ENCODE data around the gene MAPK9. TPM values are rescaled to one million over a fixed set of nuclear protein-coding genes. Genes with fewer than 3 reads are reported as not detected.

Gene MAPK9
- 47.5 TPM for total RNA-seq

GRCh38 chr5:180291943-180292831 lies at the start of gene MAPK9:
TSS of gene MAPK9 (minus strand) at chr5:180292083. CDS start at chr5:180280561, 11,522 bp downstream.

GRCh38 chr5:180209137-180209581 lies 82.7 kb downstream of the MAPK9 start, which contains the start of gene RASGEF1C:
TSS of gene RASGEF1C (minus strand) at chr5:180209211. CDS start at chr5:180138052, 71,159 bp downstream.

Other genes starting within 250 kb of the MAPK9 start
- 89.7 TPM for gene RNF130, start 220.3 kb downstream of the MAPK9 start, total RNA-seq
- 6.5 TPM for gene RASGEF1C, start 82.9 kb downstream of the MAPK9 start, total RNA-seq
- gene GFPT2, start 61.3 kb upstream of the MAPK9 start, total RNA-seq = 17.5 TPM
- gene CNOT6, start 202.3 kb upstream of the MAPK9 start, total RNA-seq = 75.6 TPM

Data from camera-type eye (tissue), 1 donor.